Measurements from ENCODE around the gene TAOK1.

Gene TAOK1

GRCh38 chr17:29399634-29400033 lies 9.5 kb downstream of the TAOK1 start:
- ChIA-PET POLR2A (ENCODE audit: low non-redundant PET) (no interaction called here), CTCF (no interaction called here)
- no peak overlapping the region for H3K27ac ChIP-seq
- DNase-seq (ENCODE audit: low spot score), result no peak
- TF ChIP-seq CTCF (conservative IDR thresholded peaks at IDR 0.05; ENCODE audit: low read depth), result no peak

GRCh38 chr17:29400818-29401217 lies 10.7 kb downstream of the TAOK1 start:
- ChIA-PET POLR2A (ENCODE audit: low non-redundant PET) (no interaction called here), CTCF (no interaction called here)
- H3K27ac ChIP-seq, result no peak overlapping the region
- TF ChIP-seq CTCF (conservative IDR thresholded peaks at IDR 0.05; ENCODE audit: low read depth), result no peak
- DNase-seq (ENCODE audit: low spot score), result no peak

GRCh38 chr17:29401258-29401657 lies 11.1 kb downstream of the TAOK1 start:
- POLR2A ChIA-PET (ENCODE audit: low non-redundant PET), result no interaction called here
- H3K27ac ChIP-seq, result no peak overlapping the region; the same call in 1 of the 2 replicates
- no peak for DNase-seq (ENCODE audit: low spot score)
- TF ChIP-seq CTCF (conservative IDR thresholded peaks at IDR 0.05; ENCODE audit: low read depth), result no peak
- CTCF ChIA-PET, result no interaction called here

GRCh38 chr17:29407856-29408255 lies 17.7 kb downstream of the TAOK1 start:
- peak overlapping the region; percentile 36 for H3K27ac ChIP-seq
- POLR2A ChIA-PET (ENCODE audit: low non-redundant PET), result no interaction called here
- CTCF ChIA-PET, result no interaction called here
- no peak for DNase-seq (ENCODE audit: low spot score)
- TF ChIP-seq CTCF (conservative IDR thresholded peaks at IDR 0.05; ENCODE audit: low read depth), result no peak

- TF ChIP-seq CTCF (conservative IDR thresholded peaks at IDR 0.05; ENCODE audit: low read depth), result no peak
- DNase-seq (ENCODE audit: low spot score), result no peak
- H3K27ac ChIP-seq, result no peak overlapping the region
- POLR2A ChIA-PET (ENCODE audit: low non-redundant PET), result no interaction called here
- CTCF ChIA-PET, result no interaction called here
These were observed 19.8 kb downstream of the TAOK1 start for GRCh38 chr17:29409963-29410362.

GRCh38 chr17:29412780-29413565 lies 22.8 kb downstream of the TAOK1 start:
- peak; percentile 36 for DNase-seq (ENCODE audit: low spot score)
- POLR2A ChIA-PET (ENCODE audit: low non-redundant PET), result no interaction called here
- peak overlapping the region; percentile 57 for H3K27ac ChIP-seq
- no peak for TF ChIP-seq CTCF (conservative IDR thresholded peaks at IDR 0.05; ENCODE audit: low read depth)
- CTCF ChIA-PET, result interaction anchor here (0.7 kb wide), 1 partner anchor 521 kb away, joined by 3 read pairs; no protein-coding TSS in a partner anchor

All from RWPE1 (cell line).